ENCODE results near the gene KPNA6.
"Not testable (repeated sequence)": the region's sequence is repeated elsewhere in the genome, so short reads cannot be mapped to it uniquely, and the experiment has no call there.

KPNA6 gene

DNA sequence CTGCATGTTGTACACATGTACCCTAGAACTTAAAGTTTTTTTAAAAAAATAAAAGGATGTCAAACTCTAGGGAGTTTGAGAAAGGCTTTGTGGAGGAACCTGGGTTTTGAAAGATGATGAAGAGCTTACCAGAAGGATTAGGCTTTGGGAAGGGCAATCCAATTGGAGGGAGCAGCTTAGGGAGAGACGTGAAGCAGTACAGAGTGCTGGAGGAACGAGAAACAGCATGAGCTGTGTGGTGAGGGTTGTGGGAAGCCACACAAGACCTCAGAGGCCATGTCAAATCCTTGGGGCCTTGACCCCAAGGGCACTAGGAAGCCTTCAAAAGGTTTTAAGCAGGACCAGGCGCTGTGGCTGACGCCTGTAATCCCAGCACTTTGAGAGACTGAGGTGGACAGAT, 8.4 kb upstream of the KPNA6 start:
- DNase-seq (ENCODE audit: extremely low spot score, insufficient read length, low read depth) (no peak), FAIRE-seq (no peak)

DNA sequence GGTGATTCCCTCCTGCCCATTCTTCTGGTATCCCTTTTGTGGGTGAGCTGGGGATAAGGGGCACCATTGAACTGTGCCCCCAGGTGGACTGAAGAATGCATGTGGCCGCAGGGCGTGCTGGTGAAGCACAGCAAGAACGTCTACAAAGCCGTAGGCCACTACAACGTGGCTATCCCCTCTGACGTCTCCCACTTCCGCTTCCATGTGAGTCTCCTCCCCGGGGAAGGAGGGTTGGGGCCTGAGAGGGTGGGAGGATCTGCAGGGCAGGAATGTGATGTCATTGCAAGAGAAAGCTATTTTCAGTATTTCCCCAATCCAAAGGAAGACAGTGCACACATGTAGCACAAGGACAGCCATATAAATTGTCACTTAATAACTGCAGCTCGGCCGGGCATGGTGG, 7.5 kb upstream of the KPNA6 start:
- FAIRE-seq, result no peak

DNA sequence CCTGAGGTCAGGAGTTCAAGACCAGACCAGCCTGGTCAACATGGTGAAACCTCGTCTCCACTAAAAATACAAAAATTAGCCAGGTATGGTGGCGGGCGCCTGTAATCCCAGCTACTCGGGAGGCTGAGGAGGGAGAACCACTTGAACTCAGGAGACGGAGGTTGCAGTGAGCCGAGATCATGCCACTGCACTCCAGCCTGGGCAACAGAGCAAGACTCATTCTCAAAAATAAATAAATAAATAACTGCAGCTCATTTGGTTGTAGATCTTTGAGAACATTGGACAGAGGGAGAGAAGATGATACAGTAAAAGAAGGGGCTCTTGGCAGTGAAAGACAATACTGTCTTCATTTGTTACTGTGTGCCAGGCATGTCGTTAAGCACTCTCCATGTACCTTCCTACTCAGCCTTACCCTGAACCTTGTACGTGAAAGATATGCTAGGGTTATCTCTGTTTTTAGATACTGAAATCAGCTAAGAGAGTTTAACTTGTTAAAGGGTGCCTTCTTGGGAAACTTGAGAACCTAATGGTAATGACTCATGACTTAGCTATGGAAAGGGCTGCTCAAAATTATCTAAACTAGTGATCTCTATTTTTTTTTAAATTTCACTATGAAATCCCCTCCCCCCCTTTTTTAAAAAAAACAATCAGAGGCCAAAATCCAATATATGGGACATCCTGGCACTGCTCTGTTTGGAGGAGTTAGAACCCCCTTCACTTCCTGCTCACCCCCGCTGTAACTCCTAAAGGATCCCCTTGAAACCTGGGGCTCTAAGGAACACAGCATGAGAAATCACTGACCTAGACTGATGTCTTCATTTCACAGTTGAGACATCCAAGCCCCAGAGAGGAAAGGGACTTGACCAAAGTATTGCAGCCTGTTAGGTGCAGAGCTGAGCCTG, 6.8 kb upstream of the KPNA6 start:
- DNase-seq (ENCODE audit: extremely low spot score, insufficient read length, low read depth) (no peak), FAIRE-seq (no peak)

More for the DNA sequence above, 7.5 kb upstream of the KPNA6 start:
- no peak for DNase-seq (ENCODE audit: extremely low spot score, insufficient read length, low read depth)

DNA sequence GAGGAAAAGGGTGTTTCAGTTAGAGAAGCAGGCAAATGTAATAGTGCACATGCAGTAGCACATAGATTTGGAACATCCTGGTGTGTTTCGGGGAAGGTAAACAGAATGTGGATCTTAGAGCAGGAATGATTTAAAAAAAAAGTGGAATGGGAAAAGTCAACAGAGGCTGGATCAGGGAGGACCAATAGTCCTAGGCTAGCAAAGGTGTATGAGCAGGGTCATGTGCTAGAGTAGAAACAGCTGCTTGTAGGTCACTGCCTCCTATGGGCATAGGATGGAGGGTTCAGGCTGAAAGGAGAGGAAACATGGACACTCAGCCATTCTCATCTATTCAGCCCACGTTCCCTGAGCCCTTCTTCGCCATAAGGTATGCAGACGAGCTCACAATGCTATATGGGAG, 3.7 kb upstream of the KPNA6 start:
- no peak for FAIRE-seq
- DNase-seq (ENCODE audit: extremely low spot score, insufficient read length, low read depth), result no peak

GRCh38 chr1:32105338-32105737, 2.5 kb upstream of the KPNA6 start:
- FAIRE-seq (no peak), DNase-seq (ENCODE audit: extremely low spot score, insufficient read length, low read depth) (no peak)

- FAIRE-seq (no peak), DNase-seq (ENCODE audit: extremely low spot score, insufficient read length, low read depth) (no peak)
Observed at GRCh38 chr1:32106663-32107275, 1.1 kb upstream of the KPNA6 start.

GRCh38 chr1:32111040-32111623, 3.3 kb downstream of the KPNA6 start:
- DNase-seq (ENCODE audit: extremely low spot score, insufficient read length, low read depth) (no peak), FAIRE-seq (no peak)

DNA sequence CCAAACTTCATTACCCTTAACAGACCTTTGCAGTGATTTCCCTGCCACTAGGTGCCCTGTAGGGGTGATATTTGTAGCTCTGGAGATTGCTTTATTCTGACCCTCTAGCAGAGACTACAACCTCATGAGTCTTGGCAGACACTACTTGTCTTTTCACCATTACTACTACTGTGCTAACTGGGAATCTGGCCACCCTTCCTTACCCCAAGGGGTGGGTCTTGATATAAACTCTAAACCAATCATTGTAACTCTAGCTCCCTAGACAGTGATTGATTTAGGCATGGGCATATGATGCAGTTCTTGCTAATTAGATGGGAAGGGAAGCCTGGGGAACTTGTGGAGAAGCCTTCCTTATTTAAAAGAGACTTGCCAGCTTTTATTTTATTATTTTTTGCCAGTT, 3.9 kb downstream of the KPNA6 start:
- DNase-seq (ENCODE audit: extremely low spot score, insufficient read length, low read depth), result no peak
- FAIRE-seq, result no peak

DNA sequence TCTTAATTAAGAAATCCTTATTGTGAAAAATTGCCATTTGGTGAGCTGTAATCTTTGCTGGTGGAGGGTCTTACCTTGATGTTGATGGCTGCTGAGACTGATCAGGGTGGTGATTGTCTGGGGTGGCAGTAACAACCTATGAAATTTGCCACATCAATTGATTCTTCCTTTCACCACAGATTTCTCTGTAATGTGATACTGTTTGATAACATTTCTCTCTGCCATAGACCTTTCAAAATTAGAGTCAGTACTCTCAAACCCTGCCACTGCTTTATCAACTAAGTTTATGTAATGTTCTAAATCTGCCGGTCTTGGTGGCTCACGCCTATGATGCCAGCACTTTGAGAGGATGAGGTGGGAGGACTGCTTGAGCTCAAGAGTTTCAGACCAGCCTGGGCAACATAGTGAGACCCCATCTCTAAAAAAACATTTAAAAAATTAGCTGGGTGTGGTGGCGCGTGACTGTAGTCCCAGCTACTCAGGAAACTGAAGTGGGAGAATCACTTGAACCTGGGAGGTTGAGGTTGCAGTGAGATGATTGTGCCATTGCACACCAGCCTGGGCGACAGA, 5.0 kb downstream of the KPNA6 start:
- FAIRE-seq, result no peak

DNA sequence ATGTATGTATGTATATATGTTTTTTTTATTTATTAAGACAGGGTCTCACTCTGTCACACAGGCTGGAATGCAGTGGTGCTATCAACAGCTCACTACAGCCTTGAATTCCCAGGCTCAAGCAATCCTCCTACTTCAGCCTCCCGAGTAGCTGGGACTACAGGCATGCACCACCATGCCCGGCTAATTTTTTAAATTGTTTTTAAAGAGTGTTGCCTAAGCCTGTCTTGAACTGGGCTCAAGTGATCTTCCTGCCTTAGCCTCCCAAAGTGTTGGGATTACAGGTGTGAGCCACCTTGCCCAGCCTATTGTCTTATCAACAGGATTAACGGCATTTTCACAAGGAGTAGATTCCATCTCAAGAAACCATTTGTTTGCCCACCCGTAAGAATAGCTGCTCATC, 5.6 kb downstream of the KPNA6 start:
- not testable (repeated sequence) for FAIRE-seq; DNase-seq (ENCODE audit: extremely low spot score, insufficient read length, low read depth)

More for the DNA sequence above, 5.0 kb downstream of the KPNA6 start:
- no peak for DNase-seq (ENCODE audit: extremely low spot score, insufficient read length, low read depth)

DNA sequence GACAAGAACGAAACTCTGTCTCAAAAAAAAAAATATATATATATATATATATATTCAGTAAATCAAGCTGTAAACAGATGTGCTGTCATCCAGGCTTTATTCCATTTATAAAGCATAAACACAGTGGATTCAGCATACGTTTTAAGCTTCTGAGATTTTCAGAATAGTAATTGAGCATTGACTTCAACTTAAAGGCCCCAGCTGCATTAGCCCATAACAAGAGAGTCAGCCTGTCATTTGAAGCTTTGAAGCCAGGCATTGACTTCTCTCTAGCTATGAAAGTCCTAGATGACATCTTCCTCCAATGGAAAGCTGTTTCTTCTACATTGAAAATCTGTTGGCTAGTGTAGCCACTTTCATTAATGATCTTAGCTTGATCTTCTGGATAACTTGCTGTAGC, 6.6 kb downstream of the KPNA6 start:
- DNase-seq (ENCODE audit: extremely low spot score, insufficient read length, low read depth) (no peak), FAIRE-seq (no peak)

DNA sequence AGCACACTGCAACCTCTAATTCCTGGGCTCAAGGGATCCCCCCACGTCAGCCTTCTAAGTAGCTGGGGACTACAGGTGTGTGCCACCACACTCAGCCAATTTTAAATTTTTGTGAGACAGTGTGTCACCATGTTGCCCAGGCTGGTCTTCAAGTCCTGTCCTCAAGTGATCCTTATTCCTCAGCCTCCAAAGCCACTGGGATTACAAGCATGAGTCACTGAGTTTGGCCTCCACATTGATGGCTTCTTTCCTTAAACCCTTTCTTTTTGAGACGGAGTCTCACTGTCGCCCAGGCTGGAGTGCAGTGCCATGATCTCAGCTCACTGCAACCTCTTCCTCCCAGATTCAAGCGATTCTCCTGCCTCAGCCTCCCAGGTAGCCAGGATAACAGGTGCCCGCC, 7.6 kb downstream of the KPNA6 start:
- no peak for FAIRE-seq
- no peak for DNase-seq (ENCODE audit: extremely low spot score, insufficient read length, low read depth)

DNA sequence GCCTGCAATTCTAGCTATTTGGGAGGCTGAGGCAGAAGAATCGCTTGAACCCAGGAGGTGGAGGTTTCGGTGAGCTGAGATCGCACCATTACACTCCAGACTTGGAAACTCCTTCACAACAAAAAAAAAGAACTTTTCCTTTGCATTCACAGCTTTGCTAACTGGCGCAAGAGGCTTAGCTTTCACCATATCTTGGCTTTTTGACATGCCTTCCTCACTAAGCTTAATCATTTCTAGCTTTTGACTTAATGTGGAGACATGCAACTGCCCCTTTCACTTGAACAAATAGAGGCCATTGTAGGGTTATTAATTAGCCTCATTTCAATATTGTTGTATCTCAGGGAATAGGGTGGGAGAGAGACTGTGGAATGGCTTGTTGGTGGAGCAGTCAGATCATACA, 8.7 kb downstream of the KPNA6 start:
- no peak for DNase-seq (ENCODE audit: extremely low spot score, insufficient read length, low read depth)
- no peak for FAIRE-seq

GRCh38 chr1:32122151-32122550, 14.3 kb downstream of the KPNA6 start:
- DNase-seq (ENCODE audit: extremely low spot score, insufficient read length, low read depth) (no peak), FAIRE-seq (peak; percentile 46)

GRCh38 chr1:32123361-32123760, 15.5 kb downstream of the KPNA6 start:
- not testable (repeated sequence) for DNase-seq (ENCODE audit: extremely low spot score, insufficient read length, low read depth); FAIRE-seq

DNA sequence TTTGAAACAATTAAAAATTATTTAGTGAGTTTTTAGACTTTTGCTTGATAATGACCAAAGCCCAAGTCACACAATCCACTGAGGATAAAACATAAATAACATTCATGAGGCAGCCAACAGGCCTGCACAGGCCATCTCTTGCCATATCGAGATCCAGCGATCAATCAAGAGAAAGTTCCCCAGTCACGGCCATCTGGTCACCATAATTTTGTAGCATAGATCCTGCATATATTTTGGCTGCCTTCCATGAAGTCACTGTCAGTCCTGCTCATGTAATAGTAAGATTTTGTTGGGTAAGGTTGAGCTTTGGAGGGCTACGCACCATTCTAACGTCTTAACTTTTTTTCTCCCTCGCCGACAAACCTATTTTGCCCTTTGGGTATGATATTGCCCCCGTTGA, 17.5 kb downstream of the KPNA6 start:
- FAIRE-seq, result no peak
- no peak for DNase-seq (ENCODE audit: extremely low spot score, insufficient read length, low read depth)

- FAIRE-seq (no peak), DNase-seq (ENCODE audit: extremely low spot score, insufficient read length, low read depth) (no peak)
Observed at GRCh38 chr1:32126770-32127169, 18.9 kb downstream of the KPNA6 start.

GRCh38 chr1:32127409-32128198, 19.7 kb downstream of the KPNA6 start:
- DNase-seq (ENCODE audit: extremely low spot score, insufficient read length, low read depth) (no peak), FAIRE-seq (no peak)

DNA sequence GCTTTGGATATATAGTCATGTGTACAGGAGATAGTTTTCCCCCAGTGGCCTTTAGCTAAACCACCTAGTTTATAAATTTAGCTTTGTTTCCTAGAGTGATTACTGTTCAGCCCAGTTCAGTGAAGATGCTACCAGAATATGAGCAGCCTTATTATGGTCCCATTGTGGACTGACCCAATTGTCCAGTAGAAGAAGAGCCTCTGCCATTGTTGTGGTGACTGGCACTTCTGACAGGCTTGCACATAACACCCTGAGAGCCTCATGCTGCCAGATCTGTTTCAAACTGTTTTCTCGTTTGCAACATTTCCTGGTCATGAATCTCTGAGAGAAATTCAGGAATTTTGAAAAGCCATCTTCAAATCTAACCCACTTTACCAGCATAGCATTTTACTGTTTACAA, 20.6 kb downstream of the KPNA6 start:
- DNase-seq (ENCODE audit: extremely low spot score, insufficient read length, low read depth) (no peak), FAIRE-seq (no peak)

DNA sequence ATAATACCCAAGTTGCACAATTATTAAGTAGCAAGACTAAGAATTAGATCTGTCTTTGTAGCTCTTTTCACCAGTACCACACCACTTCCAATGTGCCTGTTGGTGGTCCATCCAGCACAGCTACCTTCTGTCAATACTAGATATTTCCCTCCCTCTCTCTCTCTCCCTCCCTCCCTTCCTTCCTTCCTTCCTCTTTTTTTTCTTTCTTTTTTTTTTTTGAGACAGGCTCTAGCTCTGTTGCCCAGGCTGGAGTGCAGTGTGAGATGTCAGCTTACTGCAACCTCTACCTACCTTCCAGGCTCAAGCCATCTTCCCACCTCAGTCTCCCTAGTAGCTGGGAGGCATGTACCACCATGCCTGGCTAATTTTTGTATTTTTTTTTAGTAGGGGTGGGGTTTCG, 21.1 kb downstream of the KPNA6 start:
- DNase-seq (ENCODE audit: extremely low spot score, insufficient read length, low read depth) (no peak), FAIRE-seq (no peak)

Data from GM18507 (cell line).